ENCODE measurements around the gene DIP2B. TPM values are rescaled to one million over a fixed set of nuclear protein-coding genes. Genes with fewer than 3 reads are reported as not detected.

DIP2B gene
- total RNA-seq, 1 experiment from 2014 or later: 20.0 TPM

GRCh38 chr12:50562520-50563433 is 58.0 kb downstream of the DIP2B start:
- Mint-ChIP-seq H3K27ac (peak overlapping the region in 1 of 3 experiments; percentile 14; a peak in 1 of 7 replicates), H3K4me3 (no peak overlapping the region), H3K4me1 (peaks cover 1 to 4% of the 10 kb centered on the region in 2 experiments), H3K9me3 (no peaks in the 10 kb centered on the region), H3K36me3 (ENCODE audit: insufficient read depth in 1 of 3, low read depth in 3 of 3) (peaks cover 0 to 1% (median 0%) of the 10 kb centered on the region in 3 experiments; a peak in 1 of 7 replicates), H3K27me3 (ENCODE audit: low read depth) (no peaks in the 10 kb centered on the region)
- no peak overlapping the region for H3K27ac ChIP-seq (ENCODE audit: insufficient read length, low read depth, low read length)
- H2BK20ac ChIP-seq (ENCODE audit: low read depth, low read length, poor library complexity, severe bottlenecking): no peak overlapping the region
- H3K23ac ChIP-seq (ENCODE audit: insufficient read length, low read depth, low read length): no peak overlapping the region
- H3K79me1 ChIP-seq (ENCODE audit: insufficient read depth, low read depth, low read length, poor library complexity, severe bottlenecking): peaks cover 3% of the 10 kb centered on the region
- H2BK12ac ChIP-seq (ENCODE audit: insufficient read length, low read depth, low read length): no peak overlapping the region
- H3K14ac ChIP-seq (ENCODE audit: insufficient read depth, low read length): no peak overlapping the region
- H3K4me2 ChIP-seq (ENCODE audit: insufficient read depth, insufficient read length, low read length): no peak overlapping the region
- no peak overlapping the region for H3T11ph ChIP-seq (ENCODE audit: low read length)
- no peaks in the 10 kb centered on the region for H3K23me2 ChIP-seq (ENCODE audit: insufficient read length, low read depth, low read length, poor library complexity, severe bottlenecking)
- no peaks in the 10 kb centered on the region for H3K4me1 ChIP-seq (ENCODE audit: insufficient read depth, low read length)
- no peaks in the 10 kb centered on the region; the same call in 1 of the 2 replicates for H3K79me2 ChIP-seq (ENCODE audit: insufficient read depth, low read length)
- H2BK15ac ChIP-seq (ENCODE audit: low read depth, low read length): no peak overlapping the region
- H3K18ac ChIP-seq (ENCODE audit: insufficient read length, low read depth, low read length): no peak overlapping the region
- no peaks in the 10 kb centered on the region for H4K20me1 ChIP-seq (ENCODE audit: control insufficient read depth, insufficient read depth, insufficient read length)
- no peaks in the 10 kb centered on the region for H3K9me3 ChIP-seq (ENCODE audit: control insufficient read depth, low read depth, low read length)
- H3K4ac ChIP-seq (ENCODE audit: low read depth, low read length): no peak overlapping the region
- H3K9ac ChIP-seq (ENCODE audit: extremely low read depth, insufficient read length, low read length): no peak overlapping the region
- no peaks in the 10 kb centered on the region for H3K27me3 ChIP-seq (ENCODE audit: insufficient read depth, low read length)
- no peak for DNase-seq
- no peak overlapping the region for H3K56ac ChIP-seq (ENCODE audit: insufficient read length, low read depth, low read length)
- no peak overlapping the region for H2AFZ ChIP-seq (ENCODE audit: low read length)
- H2AK5ac ChIP-seq (ENCODE audit: insufficient read length, low read length): no peak overlapping the region
- H4K91ac ChIP-seq (ENCODE audit: insufficient read length, low read depth, low read length): no peak overlapping the region
- H4K8ac ChIP-seq (replicated peaks; ENCODE audit: insufficient read length, low read depth, low read length): no peak overlapping the region
- no peak overlapping the region for H2BK5ac ChIP-seq (ENCODE audit: insufficient read length, low read length)
- no peak for TF ChIP-seq CTCF (conservative IDR thresholded peaks at IDR 0.05)
- no peak overlapping the region for H2BK120ac ChIP-seq (ENCODE audit: low read depth, low read length, poor library complexity, severe bottlenecking)
- no peak overlapping the region for H4K5ac ChIP-seq (ENCODE audit: insufficient read length, low read depth, low read length)
- WGBS (ENCODE audit: extremely low coverage, insufficient read length, low lambda C conversion rate): no CpG with 5 or more reads among the region's 7 CpGs

All from H9 (cell line).